ENCODE measurements around the gene MFRP. TPM values are rescaled to one million over a fixed set of nuclear protein-coding genes. Genes with fewer than 3 reads are reported as not detected.

MFRP gene
- total RNA-seq, 1 experiment from 2014 or later, result not detected

DNA sequence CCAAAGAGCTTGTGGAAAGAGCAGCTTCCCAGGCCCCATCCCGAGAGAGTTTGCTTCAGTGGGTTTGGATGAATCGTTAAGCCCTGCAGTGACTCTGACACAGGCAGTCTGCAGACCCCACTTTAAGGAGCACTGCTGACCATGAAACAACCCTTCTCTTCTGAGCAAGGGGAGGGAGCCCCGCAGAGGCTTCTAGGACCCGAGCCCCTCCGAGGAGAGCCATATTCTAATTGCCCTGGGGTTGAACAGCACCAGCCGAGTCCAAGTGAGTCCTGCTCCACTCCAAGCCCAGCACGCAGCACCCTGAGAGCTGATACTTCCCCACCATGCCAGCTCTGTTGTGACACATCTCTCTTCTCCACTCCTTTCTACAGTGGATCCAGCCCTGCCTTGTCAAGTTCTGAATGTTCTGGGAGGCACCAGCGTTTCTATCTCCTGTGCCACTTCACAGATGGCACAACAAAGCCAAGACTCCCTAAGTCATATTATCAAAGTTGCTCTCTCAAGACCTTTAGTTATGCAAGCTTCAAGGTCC lies 24.6 kb upstream of the MFRP start:
- H3K36me3 Mint-ChIP-seq (ENCODE audit: insufficient read depth, unreplicated experiment), result peaks cover 4% of the 10 kb centered on the region
- TF ChIP-seq, protein P1, sequence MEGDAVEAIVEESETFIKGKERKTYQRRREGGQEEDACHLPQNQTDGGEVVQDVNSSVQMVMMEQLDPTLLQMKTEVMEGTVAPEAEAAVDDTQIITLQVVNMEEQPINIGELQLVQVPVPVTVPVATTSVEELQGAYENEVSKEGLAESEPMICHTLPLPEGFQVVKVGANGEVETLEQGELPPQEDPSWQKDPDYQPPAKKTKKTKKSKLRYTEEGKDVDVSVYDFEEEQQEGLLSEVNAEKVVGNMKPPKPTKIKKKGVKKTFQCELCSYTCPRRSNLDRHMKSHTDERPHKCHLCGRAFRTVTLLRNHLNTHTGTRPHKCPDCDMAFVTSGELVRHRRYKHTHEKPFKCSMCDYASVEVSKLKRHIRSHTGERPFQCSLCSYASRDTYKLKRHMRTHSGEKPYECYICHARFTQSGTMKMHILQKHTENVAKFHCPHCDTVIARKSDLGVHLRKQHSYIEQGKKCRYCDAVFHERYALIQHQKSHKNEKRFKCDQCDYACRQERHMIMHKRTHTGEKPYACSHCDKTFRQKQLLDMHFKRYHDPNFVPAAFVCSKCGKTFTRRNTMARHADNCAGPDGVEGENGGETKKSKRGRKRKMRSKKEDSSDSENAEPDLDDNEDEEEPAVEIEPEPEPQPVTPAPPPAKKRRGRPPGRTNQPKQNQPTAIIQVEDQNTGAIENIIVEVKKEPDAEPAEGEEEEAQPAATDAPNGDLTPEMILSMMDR (IDR thresholded peaks at IDR 0.05; ENCODE audit: unreplicated experiment), result no peak
- H3K4me1 Mint-ChIP-seq (ENCODE audit: insufficient read depth, unreplicated experiment), result peaks cover 64% of the 10 kb centered on the region
- no peaks in the 10 kb centered on the region for H3K9me3 Mint-ChIP-seq (ENCODE audit: unreplicated experiment)
- ChIA-PET CTCF (interaction anchor here (0.6 to 19.9 kb wide), 13 partner anchors 12 to 745 kb away, joined by 3 to 415 read pairs (median 4); partner anchors contain the start of genes C1QTNF5 and USP2), POLR2A (interaction anchor here (3.5 to 10.6 kb wide), 2 partner anchors 10 to 14 kb away, joined by 39 to 85 read pairs; no protein-coding TSS in a partner anchor)
- no TSS peak for BruUV-seq (replicated peaks)
- DNase-seq (ENCODE audit: unreplicated experiment), result no peak
- no peak overlapping the region for H3K4me3 Mint-ChIP-seq (ENCODE audit: unreplicated experiment)
- intact Hi-C loops (cut with micrococcal nuclease), result loop anchor here (1.0 kb wide), 1 partner anchor 10 kb away; no protein-coding TSS in a partner anchor
- H3K27me3 Mint-ChIP-seq (ENCODE audit: insufficient read depth, unreplicated experiment), result no peaks in the 10 kb centered on the region
- peak overlapping the region; percentile 42 for H3K27ac Mint-ChIP-seq (ENCODE audit: low read depth, unreplicated experiment)

DNA sequence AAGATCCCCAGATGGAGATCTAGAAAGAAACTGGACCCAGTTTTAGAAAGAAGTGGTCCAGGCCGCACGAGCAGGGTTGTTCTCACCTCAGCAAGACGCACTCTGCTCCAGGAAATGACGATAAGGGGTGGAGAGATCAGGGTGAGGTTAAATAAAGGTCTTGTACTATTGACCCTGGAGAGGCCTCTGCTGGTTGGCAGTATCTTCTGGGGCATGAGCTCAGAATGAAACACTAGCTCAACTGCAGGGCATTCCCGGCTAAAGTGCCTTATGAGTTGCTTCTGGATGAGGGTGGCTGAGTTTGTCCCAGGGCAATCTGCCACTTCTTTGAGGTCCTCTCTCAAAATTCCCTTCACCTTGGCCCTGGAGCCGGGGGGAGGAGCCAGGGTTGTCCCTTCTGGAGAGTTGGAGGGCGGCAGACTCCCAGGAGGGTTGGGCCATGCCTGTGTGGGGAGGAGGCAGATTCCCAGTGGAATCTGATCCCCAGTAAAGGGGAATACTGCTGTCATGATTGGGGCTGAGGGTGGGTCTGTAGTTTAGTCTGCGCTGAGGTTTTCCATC lies 24.1 kb upstream of the MFRP start:
- peak overlapping the region; percentile 42 for H3K27ac Mint-ChIP-seq (ENCODE audit: low read depth, unreplicated experiment)

DNA sequence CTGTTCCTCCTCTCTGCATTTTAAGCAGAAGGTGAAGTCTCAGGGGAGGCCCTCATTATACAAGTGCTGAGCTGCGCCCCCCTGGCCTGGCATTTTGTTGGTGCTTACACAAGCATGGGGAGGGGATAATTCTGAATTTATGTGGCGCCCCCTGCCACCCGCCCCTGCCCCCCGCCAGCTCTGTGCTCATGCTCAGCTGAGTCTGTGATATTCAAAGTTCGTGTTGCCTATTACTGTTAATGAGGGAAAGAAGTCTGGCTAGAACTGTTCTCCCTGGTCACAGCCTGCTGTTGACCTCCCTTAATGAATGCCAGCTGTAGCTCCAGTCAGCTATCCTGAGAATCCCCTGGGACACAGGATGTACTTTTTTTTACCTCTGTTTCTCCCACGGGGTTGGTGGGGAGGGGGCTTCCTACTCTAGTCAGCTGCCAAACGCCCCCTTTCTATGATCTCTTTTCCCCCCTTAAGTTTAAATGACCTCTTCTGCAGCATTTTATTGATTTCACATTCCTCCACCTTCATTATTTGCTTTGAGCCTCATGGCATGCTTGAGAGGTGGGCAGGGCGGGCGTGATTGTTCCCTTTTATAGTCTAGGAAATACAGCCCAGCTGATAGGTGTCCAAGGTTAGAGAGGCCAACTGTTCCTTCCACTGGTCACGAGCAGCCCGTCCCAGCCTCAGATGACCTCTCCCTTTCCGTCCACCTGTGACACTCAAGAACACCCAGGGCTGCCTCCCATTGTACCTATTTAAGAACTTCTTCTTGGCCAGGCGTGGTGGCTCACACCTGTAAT lies 22.8 kb upstream of the MFRP start:
- ChIA-PET CTCF (interaction anchor here (0.6 to 19.9 kb wide), 10 partner anchors 10 to 105 kb away, joined by 3 to 415 read pairs (median 8); partner anchors contain the start of gene USP2), POLR2A (interaction anchor here (0.6 to 10.6 kb wide), 8 partner anchors 8 to 754 kb away, joined by 3 to 85 read pairs (median 5); no protein-coding TSS in a partner anchor)
- H3K27ac Mint-ChIP-seq (ENCODE audit: low read depth, unreplicated experiment), result peak overlapping the region; percentile 73
- intact Hi-C loops (cut with micrococcal nuclease), result no loop called here
- H3K27me3 Mint-ChIP-seq (ENCODE audit: insufficient read depth, unreplicated experiment), result no peaks in the 10 kb centered on the region
- BruUV-seq (replicated peaks), result no TSS peak
- peaks cover 71% of the 10 kb centered on the region for H3K4me1 Mint-ChIP-seq (ENCODE audit: insufficient read depth, unreplicated experiment)
- DNase-seq (ENCODE audit: unreplicated experiment), result no peak
- H3K36me3 Mint-ChIP-seq (ENCODE audit: insufficient read depth, unreplicated experiment), result peaks cover 4% of the 10 kb centered on the region
- H3K9me3 Mint-ChIP-seq (ENCODE audit: unreplicated experiment), result no peaks in the 10 kb centered on the region
- peak overlapping the region; percentile 54 for H3K4me3 Mint-ChIP-seq (ENCODE audit: unreplicated experiment)
- TF ChIP-seq, protein P1 (IDR thresholded peaks at IDR 0.05; ENCODE audit: unreplicated experiment), result no peak

More for the DNA sequence above, 24.1 kb upstream of the MFRP start:
- BruUV-seq (replicated peaks), result no TSS peak
- intact Hi-C loops (cut with micrococcal nuclease), result loop anchor here (1.0 kb wide), 1 partner anchor 9 kb away; no protein-coding TSS in a partner anchor
- Mint-ChIP-seq H3K27me3 (ENCODE audit: insufficient read depth, unreplicated experiment) (no peaks in the 10 kb centered on the region), H3K4me1 (ENCODE audit: insufficient read depth, unreplicated experiment) (peaks cover 60% of the 10 kb centered on the region), H3K9me3 (ENCODE audit: unreplicated experiment) (no peaks in the 10 kb centered on the region), H3K36me3 (ENCODE audit: insufficient read depth, unreplicated experiment) (peaks cover 4% of the 10 kb centered on the region), H3K4me3 (ENCODE audit: unreplicated experiment) (no peak overlapping the region)
- DNase-seq (ENCODE audit: unreplicated experiment), result no peak
- TF ChIP-seq, protein P1 (IDR thresholded peaks at IDR 0.05; ENCODE audit: unreplicated experiment), result no peak
- ChIA-PET CTCF (interaction anchor here (0.6 to 19.9 kb wide), 12 partner anchors 11 to 745 kb away, joined by 3 to 415 read pairs (median 4); partner anchors contain the start of genes C1QTNF5 and USP2), POLR2A (interaction anchor here (0.6 to 10.6 kb wide), 4 partner anchors 9 to 336 kb away, joined by 3 to 85 read pairs (median 22); no protein-coding TSS in a partner anchor)
